HG03097 (cell line): ENCODE measurements around the gene SEMA4D.
A peak's percentile ranks its signal among the peaks of the same experiment; 100 is the strongest.

Experiments
- ATAC-seq: cut with Tn5 transposase; IDR thresholded peaks from one replicate; pipeline ENCODE4 v1.9.1; 2021; ENCODE audit not compliant: unreplicated experiment, low FRiP score

SEMA4D gene

GRCh38 chr9:89530726-89531125, 32.8 kb upstream of the SEMA4D start:
- no peak for ATAC-seq

GRCh38 chr9:89529243-89530035, 31.5 kb upstream of the SEMA4D start:
- no peak for ATAC-seq

- ATAC-seq = no peak
These were observed 30.6 kb upstream of the SEMA4D start for GRCh38 chr9:89528540-89528939.

DNA sequence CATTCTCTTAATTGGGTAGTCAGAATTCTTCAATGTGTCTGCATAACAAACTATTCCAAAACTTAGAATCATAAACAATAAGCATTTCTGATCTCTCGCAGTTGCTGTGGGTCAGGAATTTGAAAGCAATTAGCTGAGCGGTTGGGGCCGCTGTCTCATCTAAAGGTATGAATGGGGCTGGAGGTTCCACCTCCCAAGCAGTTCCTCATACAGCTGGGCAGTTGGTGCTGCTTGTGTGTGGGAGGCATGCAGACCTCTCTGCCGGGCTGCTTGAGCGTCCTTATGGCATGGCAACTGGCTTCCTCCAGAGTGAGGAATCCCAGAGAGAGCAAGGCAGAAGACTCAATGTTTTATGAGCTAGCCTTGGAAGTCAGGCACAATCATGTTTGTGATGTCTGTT, 30.2 kb upstream of the SEMA4D start:
- ATAC-seq = no peak

GRCh38 chr9:89527084-89527483, 29.2 kb upstream of the SEMA4D start:
- ATAC-seq = no peak

DNA sequence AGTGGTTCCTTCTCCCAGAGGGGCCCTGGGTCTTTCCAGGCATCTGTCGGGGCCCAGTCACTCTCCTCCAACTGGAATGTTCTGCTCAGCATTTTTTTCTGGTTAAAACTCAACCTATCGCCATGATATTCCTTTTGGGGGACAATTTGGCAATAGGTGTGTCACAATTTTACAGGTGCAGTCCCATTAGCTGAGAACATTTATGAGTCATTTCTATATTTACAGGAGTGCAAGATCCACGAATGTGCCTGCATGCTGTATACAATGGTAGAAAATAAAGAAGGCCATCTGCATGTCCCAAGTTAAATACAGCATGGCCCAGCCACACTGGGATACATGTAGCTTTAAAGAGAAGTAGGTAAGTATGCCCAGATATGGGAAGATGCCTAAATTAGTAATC, 28.8 kb upstream of the SEMA4D start:
- no peak for ATAC-seq

DNA sequence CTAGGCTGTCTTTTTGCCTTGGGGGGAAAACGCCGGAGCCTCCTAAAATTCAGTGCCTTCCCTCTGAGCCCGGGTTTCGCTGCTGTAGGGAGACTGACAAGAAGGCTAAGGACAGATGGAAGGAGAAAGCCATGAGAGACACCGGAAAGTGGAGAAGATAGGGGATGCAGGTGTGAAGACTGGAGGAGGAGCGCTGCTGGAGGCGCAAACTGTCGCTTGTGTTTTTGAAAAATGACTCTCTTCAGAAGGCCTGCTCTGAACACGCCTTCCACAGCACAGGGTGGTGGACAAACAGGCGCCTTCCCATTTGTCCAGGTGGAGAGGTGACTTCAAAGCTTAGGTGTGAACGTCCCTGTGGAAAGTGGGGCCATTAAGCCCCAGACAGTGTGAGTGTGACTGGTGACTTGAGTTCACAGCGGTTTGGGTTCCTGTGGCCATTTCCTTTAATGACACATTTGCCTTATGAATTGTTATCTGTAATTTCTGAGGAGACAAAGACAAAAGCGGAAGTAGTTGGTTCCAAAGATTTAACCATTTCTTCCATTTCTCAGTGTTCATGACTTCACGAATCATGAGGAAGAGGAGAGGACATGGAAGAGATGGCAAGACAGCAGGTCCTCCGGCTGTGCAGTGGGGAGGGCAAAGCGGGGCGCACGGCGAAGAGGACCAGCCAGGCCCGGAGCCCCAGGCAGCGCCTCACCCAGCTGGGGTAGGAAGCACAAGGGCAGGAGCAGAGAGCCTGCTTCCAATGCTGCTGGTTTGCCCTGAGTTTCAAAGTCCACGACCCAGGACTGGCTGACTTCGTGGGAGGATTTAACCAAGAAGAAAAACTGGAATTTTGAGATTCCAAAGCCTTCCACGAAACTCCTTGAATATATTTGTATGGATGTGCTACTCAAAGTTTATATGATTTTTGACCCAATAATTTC, 27.8 kb upstream of the SEMA4D start:
- ATAC-seq = no peak

GRCh38 chr9:89524963-89525362, 27.1 kb upstream of the SEMA4D start:
- ATAC-seq = no peak

- ATAC-seq = no peak
These were observed 26.0 kb upstream of the SEMA4D start for GRCh38 chr9:89523948-89524347.

GRCh38 chr9:89522959-89523285, 25.0 kb upstream of the SEMA4D start:
- ATAC-seq = peak; percentile 7

DNA sequence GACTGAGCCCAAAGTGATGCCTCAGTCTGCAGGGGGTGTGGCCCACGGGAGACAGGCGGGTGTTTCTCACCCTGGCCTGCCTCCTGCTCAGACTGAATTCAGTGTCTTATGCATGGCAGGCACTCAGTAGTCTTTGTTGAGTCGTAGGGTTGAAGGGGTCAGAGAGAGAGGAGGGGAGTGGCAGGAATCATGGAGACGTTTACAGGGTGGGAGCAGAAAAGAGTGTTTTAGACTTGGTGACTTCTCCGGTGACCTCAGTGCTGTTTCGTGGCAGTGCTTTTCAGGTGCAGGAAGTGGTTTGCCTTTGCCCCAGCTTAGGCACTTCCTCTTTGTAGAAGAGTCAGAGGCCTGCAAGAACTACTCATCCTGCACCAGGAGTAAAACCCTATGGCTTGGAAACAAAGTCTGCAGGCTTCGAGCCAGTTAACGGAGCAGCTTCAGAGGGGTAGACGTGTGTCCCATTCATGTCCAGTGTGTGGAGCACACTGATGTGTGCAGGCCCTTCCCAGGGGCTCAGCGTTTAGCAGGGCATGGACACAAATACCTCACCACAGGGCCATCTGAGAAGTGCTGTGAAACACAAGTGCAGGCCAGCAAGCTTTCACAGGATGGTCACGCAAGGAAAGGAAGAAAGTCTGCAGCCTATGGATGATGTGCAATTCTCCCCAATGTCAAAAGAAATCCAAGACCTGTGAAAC, 24.5 kb upstream of the SEMA4D start:
- ATAC-seq = peak; percentile 87

DNA sequence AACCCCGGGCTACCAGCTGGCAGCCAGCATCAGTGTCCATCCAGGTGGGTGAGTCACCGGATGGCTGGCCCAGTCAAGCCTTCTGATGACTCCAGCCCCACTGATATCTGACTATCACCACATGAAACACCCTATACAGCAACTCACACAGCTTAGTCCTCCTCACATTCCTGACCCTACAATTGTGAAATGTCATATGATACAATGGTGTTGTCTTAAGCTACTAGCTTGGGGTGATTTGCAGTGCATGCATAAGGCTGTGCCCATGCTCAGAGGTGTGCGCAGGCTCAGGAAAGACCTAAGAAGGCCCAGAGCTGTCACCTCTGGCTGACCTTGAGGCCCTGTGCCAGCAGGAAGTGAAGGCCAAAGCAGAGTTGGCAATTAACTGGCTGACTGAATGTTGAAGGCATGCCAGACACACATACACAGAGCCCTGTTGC, 21.5 kb upstream of the SEMA4D start:
- no peak for ATAC-seq

GRCh38 chr9:89518466-89519365, 20.8 kb upstream of the SEMA4D start:
- ATAC-seq = no peak

GRCh38 chr9:89515416-89515815, 17.5 kb upstream of the SEMA4D start:
- no peak for ATAC-seq

GRCh38 chr9:89514956-89515355, 17.0 kb upstream of the SEMA4D start:
- ATAC-seq = no peak

DNA sequence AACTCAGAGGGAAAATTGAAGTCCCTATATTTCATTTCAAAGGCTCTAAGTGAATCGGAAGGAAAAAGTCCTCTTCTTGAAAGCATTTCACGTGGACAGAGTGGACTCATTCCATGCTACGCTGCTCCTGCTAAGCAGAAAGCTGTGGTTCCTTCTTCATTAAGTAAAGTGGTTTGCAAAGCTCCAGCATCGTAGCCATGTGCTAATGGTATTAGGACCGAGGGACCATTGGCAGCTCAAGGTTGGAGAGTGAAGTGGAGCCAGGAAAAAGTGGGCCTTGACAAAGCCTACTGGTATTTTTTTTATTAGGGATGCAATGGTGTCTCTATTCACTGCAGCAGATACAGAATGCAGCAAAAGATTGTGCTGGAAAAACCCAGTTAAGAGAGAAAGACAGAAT, 16.4 kb upstream of the SEMA4D start:
- no peak for ATAC-seq

DNA sequence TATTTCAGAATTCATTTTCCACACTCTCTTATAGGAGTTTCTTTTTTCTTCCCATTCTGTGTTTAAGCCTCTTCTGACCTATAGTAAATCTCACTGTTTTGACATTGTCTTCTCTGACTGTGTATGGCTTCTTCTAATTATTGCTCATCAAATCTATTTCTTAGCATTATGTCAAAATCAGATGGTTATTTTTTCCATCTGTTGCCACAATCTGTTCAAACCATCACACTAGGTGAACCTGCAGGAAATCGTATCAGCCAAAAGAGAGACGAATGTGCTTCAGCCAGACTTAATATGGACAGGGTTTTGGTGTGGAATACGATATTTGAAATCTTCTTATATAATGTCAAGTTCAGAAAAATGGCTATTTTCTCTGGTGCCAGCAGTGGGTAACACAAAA, 15.9 kb upstream of the SEMA4D start:
- ATAC-seq = no peak

- ATAC-seq = no peak
These were observed 14.5 kb upstream of the SEMA4D start for GRCh38 chr9:89512382-89512781.

- no peak for ATAC-seq
These were observed 11.2 kb upstream of the SEMA4D start for GRCh38 chr9:89508951-89509615.

DNA sequence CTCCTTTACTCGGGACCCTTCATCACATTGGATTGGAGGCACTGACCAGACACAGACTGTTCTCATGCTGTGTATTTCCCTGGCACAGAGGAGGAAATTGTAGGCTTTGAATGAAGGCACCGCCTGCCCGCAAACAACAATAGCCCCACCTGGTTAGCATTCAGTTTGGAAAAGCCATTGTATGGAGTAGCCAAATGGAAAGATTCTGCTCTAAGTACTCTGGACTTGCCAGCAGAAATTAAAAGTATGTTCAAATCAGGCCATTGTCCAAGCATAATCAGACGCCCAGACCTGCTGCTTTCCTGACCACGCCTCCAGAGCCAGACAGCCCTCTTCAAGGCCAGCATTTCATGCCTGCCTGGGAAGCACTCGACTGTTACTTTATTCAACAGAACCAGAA, 8.0 kb upstream of the SEMA4D start:
- no peak for ATAC-seq
